Activated CD4-positive, alpha-beta T cell treated with anti-CD3 and anti-CD28 coated beads, Interleukin-2, Interleukin-4, amounts not matched to agents 100 ng/mL and 50 ng/mL, durations not matched to agents 16 hours and 8 hours (primary cell): ENCODE results near the gene ST7.

Experiments used
- DNase-seq: peaks from one replicate; pipeline ENCODE4 v3.0.0-alpha.2; 2020; ENCODE audit warnings: low spot score

The ST7 gene

GRCh38 chr7:117130262-117130661 is 177.0 kb downstream of the ST7 start:
- no peak for DNase-seq

- peak; percentile 54 for DNase-seq
These were observed 179.2 kb downstream of the ST7 start for GRCh38 chr7:117132321-117133120.

- DNase-seq: no peak
These were observed 179.8 kb downstream of the ST7 start for GRCh38 chr7:117133125-117133524.

GRCh38 chr7:117134411-117134810 is 181.1 kb downstream of the ST7 start:
- DNase-seq: no peak

DNA sequence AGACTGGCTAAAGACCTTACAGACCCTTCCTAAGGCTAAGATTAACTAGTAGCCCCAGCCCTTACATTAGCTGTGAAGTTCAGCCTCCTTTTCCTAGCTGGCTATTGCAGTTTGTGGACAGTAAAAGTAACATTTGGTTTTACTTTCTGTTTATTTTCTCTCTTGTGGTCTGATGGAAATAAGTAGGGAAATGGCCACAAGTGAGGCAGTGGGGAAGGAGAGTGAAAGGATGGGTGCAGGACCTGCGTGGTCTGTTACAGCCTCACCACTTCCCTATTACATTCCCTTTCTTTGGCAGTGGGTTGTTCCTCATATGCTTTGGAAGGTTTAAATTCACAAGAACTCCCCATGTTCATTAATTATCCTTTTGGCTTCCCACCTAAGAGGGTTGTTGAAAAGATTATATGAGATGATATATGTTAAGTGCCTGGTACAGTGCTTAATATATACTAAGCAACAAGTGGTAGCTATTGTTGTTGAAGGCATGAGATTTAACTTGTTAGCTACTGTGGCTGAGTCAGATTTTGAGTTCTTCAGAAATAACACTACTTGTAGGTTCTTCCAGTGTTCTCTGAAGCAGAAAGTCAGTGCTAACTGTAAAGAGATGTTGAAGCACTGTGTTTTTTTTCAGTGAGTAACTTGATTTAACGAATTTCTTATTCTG is 181.7 kb downstream of the ST7 start:
- DNase-seq: peak; percentile 29

- no peak for DNase-seq
These were observed 182.2 kb downstream of the ST7 start for GRCh38 chr7:117135553-117135891.

DNA sequence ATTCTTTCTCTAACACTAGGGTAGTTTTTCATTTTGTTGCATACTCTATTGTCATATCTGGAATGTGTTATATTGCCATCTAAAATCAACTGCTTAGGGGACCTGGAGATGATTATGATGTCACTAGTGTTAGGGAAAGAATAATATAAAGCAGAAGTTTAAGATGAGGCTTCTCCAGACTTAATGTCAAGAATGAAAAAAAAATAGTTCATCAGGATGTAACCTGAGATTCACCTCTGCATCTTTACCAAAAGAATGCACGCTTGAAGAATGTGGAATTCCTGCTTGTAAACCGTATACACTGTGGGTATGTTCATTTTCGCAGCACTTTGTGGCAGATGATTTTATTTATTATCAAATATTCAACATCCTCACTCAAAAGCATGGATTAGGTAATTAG is 184.6 kb downstream of the ST7 start:
- DNase-seq: no peak

DNA sequence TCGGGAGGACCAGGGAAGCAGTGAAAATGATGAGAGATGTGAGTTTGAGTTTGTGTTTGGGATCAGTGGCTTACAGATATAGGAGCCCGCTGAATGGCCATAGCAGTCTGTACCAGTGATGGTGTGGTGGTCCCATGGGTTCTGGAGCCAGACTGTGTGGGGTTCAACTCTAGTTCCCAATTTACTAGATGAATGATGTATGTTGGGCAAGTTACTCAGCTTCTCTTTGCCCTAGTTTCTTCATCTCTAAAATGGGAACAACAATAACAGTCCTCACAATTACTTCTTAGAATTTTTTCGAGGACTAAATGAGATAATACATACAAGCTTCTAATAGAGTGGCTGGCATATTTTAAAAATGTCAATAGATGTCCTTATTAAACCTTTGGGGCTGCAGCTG is 185.2 kb downstream of the ST7 start:
- DNase-seq: no peak

DNA sequence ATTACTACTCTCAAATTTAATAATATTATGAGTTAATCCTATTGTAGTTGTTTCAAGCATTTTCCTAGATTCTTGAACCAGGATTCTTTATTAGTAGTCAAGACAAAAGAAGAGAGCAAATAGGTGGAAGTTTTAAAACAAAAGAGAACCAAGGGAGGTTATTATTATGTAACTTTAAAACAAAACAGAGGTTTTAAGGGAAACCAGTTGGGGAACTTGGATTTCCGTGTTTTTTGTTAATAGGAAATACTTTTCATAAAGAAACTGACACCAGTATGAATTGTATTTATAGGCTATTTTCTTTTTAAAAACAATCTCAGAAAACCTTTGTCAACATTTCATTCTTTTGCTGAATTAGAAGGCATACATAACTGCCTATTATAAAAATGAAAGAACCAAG is 185.7 kb downstream of the ST7 start:
- DNase-seq: no peak

DNA sequence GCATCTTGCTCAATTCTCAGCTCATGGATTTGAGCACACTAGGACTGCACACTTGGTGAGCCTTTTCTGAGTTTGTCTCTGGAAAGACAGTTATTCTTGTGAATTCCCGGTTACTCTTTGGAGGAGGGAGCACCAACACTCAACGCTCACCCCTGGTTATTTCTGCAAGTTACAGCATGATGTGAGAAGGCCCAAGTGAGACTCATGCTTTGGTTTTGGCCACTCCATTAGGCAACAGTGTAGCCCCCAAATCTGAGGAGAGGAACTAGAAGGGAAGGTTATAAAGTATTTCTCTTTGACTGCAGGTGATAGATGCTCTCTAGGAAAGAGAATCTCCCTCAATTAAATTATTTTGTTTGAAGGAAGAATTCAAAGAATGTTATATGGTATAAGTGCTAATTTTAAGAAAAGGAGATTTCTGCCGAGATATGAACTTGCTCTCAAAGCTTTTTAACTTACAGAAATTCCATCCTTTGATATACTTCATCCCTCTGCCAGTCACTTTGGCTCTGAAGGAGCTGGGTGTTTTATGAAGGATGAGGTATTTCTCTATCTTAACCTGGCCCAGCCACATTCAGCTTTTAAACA is 186.2 kb downstream of the ST7 start:
- no peak for DNase-seq

DNA sequence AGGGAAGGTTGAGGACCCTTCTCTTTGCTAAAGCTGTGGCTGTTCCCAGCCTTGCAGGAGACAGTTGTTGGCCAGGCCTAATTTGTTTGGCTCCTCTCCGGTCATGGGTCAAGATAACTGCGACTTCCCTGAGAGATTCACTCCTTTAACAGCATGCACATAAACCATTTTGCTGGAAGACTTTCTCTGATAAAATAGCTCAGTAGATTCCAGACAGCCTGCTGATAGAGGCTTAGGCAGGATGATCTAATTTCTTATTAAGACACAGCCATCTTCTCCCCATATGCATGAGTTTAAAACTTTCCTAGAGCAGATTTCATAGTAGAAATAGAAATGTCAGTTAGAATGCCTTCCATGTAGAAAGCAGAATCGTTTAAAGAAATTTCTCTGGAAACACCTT is 187.6 kb downstream of the ST7 start:
- DNase-seq: no peak

DNA sequence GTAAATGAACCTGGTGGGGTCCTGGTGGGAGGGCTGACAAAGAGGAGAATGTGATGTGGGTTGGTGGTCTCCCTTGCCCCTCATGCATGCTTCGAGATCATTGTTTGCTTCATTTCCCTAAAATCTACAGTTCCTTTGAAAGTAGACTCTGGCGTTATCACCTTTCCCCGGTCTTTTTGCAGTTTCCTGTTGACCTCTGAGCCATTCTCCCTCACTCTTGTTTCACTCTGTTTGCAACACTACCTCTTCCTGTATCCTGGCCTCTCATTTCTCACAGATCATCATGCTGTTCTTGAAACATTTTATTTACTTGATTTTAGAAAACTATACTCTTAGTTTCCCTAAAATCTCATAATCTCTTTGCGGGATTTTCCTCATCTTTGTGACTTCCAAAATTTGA is 189.8 kb downstream of the ST7 start:
- DNase-seq: no peak

- DNase-seq: no peak
These were observed 190.3 kb downstream of the ST7 start for GRCh38 chr7:117143580-117143979.

- DNase-seq: no peak
These were observed 192.0 kb downstream of the ST7 start for GRCh38 chr7:117145333-117145732.

DNA sequence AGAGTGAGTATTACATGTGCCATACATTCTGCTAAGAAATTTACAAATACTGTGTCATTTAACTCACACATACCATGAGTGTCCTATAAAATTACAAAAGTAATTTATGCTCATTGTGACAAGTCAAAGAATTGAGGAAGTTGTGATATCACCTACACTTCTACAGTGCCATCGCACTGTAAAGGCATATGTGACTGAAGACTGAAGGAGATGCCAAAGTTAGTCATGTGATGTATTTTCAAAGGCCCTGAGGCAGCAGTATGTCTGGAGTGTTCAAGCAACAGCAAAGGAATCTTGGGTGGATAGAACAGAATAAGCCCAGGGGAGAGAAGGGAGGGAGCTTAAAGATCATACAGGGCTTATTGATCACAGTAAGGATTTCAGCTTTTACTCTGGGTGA is 192.8 kb downstream of the ST7 start:
- DNase-seq: no peak

GRCh38 chr7:117146511-117146910 is 193.2 kb downstream of the ST7 start:
- DNase-seq: no peak

DNA sequence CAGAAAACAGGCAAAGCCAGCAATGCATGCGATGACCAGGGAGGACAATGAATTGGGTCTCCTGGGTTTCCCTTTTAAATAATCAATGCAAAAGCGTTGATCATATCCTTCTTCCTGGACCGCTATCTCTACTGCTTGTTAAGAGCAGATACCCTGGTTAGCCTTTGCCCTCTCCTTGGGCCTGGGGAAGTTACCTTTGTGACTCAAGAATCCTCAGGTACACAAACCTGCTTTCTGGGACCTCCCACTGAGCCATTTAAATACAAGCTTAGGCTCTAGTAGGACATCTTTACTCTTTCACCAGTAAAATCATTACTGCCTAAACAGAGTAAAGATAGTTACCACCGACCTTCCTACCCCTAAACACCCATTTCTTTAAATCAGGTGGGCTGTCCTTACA is 195.7 kb downstream of the ST7 start:
- no peak for DNase-seq

DNA sequence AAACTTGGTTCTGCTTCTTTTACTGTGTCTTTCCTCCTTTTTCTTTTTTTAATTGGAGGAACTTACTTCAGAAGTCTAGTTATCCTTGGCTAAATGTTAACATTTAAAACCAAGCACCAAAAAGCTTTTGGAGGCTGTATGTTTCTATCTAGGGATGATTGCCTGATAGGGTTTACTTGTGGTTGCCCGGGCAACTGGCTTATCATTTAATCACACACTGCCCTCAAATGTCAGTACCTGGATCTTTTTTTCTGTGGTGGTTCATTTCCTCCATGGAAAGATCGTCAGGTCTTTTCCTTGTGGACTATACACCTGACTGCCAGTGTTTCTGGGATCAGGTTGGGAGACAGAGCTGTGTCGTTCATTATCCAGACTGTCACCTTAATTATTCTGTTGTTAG is 196.4 kb downstream of the ST7 start:
- no peak for DNase-seq

DNA sequence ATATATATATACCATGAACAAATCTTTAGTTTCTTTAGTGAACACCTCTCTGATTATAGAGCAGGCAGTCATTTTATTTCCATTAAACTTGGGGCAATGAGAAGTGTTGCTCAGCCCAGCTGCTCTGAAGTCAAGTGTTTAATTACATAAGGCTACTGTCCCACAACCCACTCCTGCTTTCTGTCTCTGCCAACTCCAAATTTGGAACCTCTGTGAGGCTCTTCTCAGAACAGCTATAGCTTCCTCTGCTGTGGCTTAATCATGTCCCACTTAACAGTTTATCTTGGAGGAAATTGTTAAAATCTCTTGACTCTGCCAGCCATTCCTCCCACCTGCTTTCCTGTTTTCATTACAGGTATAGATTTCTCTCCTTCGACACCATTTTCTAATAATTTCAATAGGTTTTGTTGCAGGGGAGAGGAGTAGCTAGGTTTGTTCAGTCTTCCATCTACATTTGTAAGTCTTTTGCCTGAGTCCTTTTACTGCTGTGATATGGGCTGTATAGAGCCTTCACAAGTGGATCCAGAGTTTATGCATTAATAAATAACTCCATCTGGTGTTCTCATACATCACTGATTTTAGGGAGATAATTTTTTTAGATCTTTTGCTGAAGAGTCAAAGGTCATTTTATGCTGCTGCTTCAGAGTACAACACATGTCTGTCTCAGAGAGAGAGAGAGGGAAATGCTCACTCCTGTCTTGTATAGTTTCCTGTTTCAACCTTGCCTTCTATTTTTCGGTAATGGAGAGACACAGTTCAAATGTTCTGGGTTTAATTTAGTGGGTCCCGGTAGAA is 199.1 kb downstream of the ST7 start:
- DNase-seq: no peak

GRCh38 chr7:117153016-117153545 is 199.8 kb downstream of the ST7 start:
- no peak for DNase-seq

DNA sequence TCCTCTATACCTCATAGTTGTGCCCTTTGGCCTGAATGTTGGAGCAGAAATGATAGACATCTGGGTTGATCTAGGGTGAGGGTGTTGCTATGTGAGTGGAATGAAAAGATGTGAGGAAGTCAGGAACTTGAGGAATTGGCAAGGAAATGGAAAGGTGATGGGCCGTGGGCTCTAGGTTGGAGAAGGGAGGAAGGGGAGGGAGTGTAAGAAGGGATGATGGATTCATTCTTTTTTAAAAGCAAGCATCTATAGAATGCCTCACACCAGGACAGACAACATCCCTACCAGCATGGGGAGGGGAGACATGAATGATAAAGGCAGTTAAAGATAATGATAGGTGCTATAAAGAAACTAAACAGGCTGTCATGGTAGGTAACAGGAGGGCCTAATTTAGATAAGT is 201.4 kb downstream of the ST7 start:
- DNase-seq: no peak

DNA sequence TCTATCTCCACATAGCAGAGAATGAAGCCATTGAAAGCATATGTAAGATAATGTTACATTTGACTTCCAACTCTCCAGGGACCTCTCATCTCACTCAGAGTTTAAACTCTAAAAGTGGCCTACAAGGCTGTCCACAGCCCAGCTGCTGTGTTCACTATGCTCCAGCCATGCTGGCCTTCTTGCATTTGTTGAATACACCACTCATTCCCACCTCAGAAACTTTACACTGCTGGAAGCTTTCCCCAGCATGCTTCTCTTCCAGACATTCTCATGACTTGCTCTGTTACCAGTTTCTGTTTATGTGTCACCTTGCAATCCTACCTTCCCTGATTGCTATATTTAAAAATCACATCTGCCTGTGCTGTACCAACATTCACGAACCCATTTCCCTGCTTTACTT is 202.4 kb downstream of the ST7 start:
- DNase-seq: no peak
